Motor neuron (in vitro differentiated cells): Measurements from ENCODE around the gene SLC41A1. TPM values are rescaled to one million over a fixed set of nuclear protein-coding genes. Genes with fewer than 3 reads are reported as not detected.
A peak's percentile ranks its signal among the peaks of the same experiment; 100 is the strongest.

Experiments used
- ATAC-seq, 8 experiments: fragments of 200-7000 bp; cut with Tn5 transposase; replicated peaks in 6 of 8; 2 replicates each; pipeline ENCODE4 v1.8.0; 2021; ENCODE audit warnings: mild to moderate bottlenecking in 8 of 8, moderate library complexity in 8 of 8
- H3K27ac ChIP-seq, 2 donors: fragments of 250-450 bp; sonication (Bioruptor Pico); 2 replicates each; pipeline ENCODE4 v1.9.0; 2021; ENCODE audit warnings: antibody characterized with exemption in 2 of 2, mild to moderate bottlenecking in 2 of 2, moderate library complexity in 1 of 2
- H3K4me1 ChIP-seq, 2 donors: fragments of 250-450 bp; sonication (Bioruptor Pico); replicated peaks in 1 of 2; 2 replicates each; pipeline ENCODE4 v1.6.1; 2021; ENCODE audit warnings: antibody characterized with exemption in 2 of 2, mild to moderate bottlenecking in 2 of 2, moderate library complexity in 1 of 2
- H3K4me3 ChIP-seq, 5 donors: fragments of 250-450 bp; sonication (Bioruptor Pico); 2 replicates each; pipeline ENCODE4 v1.9.0; 2021; ENCODE audit warnings: antibody characterized with exemption in 5 of 5, mild to moderate bottlenecking in 5 of 5, moderate library complexity in 4 of 5
- WGBS, 10 experiments: fragments of 450-650 bp; shearing (Covaris generic); methylation state at CpG; one replicate each; pipeline ENCODE4 v1.0.0; 2022; 5-methylcytosine and 5-hydroxymethylcytosine counted together
- in situ Hi-C, 9 experiments: fragments of 400-800 bp; cut with MboI; loops; one replicate each; pipeline ENCODE4 v1.15.0; 2021; ENCODE audit warnings: low sequenced_read_pairs in 9 of 9, low pct_unique_long_range_greater_than_20kb in 2 of 9; ENCODE audit not compliant: unreplicated experiment in 9 of 9
- total RNA-seq, 8 experiments: library from RNA; unstranded; fragments of 300-600 nt; gene quantifications; 2 replicates each; pipeline versions ENCODE4 v1.2.3 to v1.2.4, GENCODE V29; 2022

The SLC41A1 gene
- total RNA-seq, 8 experiments from 2014 or later = 9.1 to 72.4 (median 16.0) TPM

- ATAC-seq = no peak
- in situ Hi-C loops = loop anchor here in 3 of 9 experiments (10.0 to 25.0 kb wide), 3 partner anchors 121 to 318 kb away; partner anchors contain the start of gene AVPR1B (in 1 of the 3)
These were observed 18.8 kb downstream of the SLC41A1 start for GRCh38 chr1:205794011-205794730.

GRCh38 chr1:205792961-205793673, 19.9 kb downstream of the SLC41A1 start:
- in situ Hi-C loops = loop anchor here in 3 of 9 experiments (10.0 to 25.0 kb wide), 3 partner anchors 122 to 319 kb away; partner anchors contain the start of gene AVPR1B (in 1 of the 3)
- peak in 2 of 8 experiments; percentile 3 to 7 for ATAC-seq
- Histone ChIP-seq H3K4me1 (peaks cover 0 to 12% of the 10 kb centered on the region in 2 donors), H3K27ac (no peak overlapping the region), H3K4me3 (no peak overlapping the region)
- WGBS, 10 experiments = 50 to 87% (median 69%) methylated on average over 1 to 3 of the region's 6 CpGs

More at GRCh38 chr1:205794011-205794730, 18.8 kb downstream of the SLC41A1 start:
- H3K27ac ChIP-seq = no peak overlapping the region
- no peak overlapping the region for H3K4me3 ChIP-seq
- H3K4me1 ChIP-seq = peaks cover 0 to 12% of the 10 kb centered on the region in 2 donors
- WGBS, 10 experiments = 60 to 100% (median 77%) methylated on average over 1 to 5 of the region's 5 CpGs

DNA sequence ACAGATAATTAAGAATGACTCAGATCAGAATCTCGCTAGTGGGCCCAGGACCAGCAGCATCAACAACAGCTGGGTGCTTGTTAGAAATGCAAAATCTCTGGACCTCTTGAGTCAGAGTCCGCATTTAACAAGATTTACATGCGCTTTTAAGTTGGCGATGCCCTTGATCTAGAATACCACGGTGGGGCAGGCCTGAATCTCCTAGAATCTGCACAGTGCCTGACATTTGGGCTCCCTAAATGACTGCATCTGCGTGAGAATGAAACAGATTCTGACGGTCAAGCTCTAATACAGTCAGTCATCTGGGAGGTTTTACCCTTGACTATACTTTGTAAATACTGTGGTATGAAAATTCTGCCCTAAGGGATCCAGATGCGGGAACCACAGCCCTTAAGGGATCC, 20.5 kb downstream of the SLC41A1 start:
- Histone ChIP-seq H3K27ac (no peak overlapping the region), H3K4me1 (peaks cover 0 to 12% of the 10 kb centered on the region in 2 donors), H3K4me3 (no peak overlapping the region)
- ATAC-seq = peak in 3 of 8 experiments; percentile 79 to 84 (median 81)
- in situ Hi-C loops = loop anchor here in 3 of 9 experiments (10.0 to 25.0 kb wide), 3 partner anchors 122 to 320 kb away; partner anchors contain the start of gene AVPR1B (in 1 of the 3)
- WGBS, 10 experiments = 10 to 75% (median 52%) methylated on average over 1 to 8 of the region's 8 CpGs

DNA sequence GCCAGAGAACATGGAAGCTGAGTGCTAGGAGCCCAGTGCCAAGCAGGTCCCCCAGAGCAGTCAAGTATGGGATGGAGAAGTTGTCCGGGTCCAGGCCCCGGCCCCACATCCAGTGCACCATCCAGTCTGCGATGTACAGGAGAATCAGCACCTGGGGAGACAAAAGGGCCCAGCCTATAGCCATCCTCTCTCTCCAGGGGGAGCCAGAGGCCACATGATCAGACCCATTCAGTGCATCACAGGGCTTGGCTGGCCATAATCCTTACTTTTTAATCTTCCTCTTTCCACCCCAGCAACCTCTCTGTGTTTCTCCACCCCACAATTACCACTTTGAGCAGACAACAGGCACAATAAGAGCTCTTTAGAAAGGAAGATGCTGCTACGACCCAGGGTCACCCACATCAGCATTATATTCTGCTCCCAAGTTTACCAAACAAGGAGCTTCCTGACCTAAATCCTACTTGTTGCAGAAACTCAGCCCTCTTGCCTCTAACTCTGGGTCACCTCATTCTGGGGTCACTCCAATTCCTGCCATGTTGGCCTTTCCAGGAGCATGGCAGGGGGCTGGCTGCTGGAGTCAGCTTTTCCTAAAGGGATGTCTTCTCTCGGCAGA, 21.3 kb downstream of the SLC41A1 start:
- Histone ChIP-seq H3K27ac (no peak overlapping the region), H3K4me1 (peaks cover 0 to 12% of the 10 kb centered on the region in 2 donors), H3K4me3 (no peak overlapping the region)
- 20 to 100% (median 60%) methylated on average over 1 to 5 of the region's 5 CpGs; no CpG with 5 or more reads in 1 of the 10 experiments for WGBS, 10 experiments
- ATAC-seq = peak; percentile 54 to 94 (median 90)
- in situ Hi-C loops = loop anchor here in 3 of 9 experiments (10.0 to 25.0 kb wide), 3 partner anchors 123 to 321 kb away; partner anchors contain the start of gene AVPR1B (in 1 of the 3)

DNA sequence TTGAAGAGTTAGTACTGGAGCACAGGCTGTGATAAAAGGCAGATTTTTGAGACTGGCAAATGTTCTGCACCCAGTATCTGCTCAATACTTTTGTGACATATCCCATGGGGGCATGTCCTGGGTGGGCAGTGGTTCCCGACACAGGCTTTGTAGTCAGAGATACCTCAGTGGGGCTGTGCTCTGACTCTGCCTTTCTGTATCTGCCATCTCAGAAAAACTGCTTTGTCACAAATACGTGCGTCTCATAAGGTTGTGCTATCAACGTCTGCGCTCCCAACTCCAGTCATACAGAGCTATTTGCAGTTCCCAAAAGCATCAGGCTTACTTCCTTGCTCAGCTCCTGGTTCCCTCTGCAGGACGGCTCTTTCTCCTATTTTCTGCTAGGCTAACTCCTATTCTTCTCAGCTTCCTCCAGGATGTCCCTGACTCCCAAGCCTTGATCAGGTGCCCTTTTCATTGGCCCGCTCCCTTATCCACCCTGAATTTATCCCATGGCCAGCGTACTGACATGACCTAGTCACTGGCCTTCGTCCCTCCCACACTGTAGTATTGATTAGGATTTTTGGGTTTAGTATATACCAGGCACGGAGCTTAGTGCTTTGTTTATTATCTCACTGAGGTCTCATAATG, 25.6 kb downstream of the SLC41A1 start:
- no peak overlapping the region for H3K27ac ChIP-seq
- in situ Hi-C loops = loop anchor here in 3 of 9 experiments (25.0 kb wide), 2 partner anchors 175 to 325 kb away; partner anchors contain the start of gene AVPR1B (in 1 of the 3)
- no peak for ATAC-seq
- 57 to 100% (median 89%) methylated on average over 1 to 10 of the region's 10 CpGs; no CpG with 5 or more reads in 1 of the 10 experiments for WGBS, 10 experiments
- H3K4me1 ChIP-seq = peaks cover 0 to 8% of the 10 kb centered on the region in 2 donors
- H3K4me3 ChIP-seq = no peak overlapping the region

DNA sequence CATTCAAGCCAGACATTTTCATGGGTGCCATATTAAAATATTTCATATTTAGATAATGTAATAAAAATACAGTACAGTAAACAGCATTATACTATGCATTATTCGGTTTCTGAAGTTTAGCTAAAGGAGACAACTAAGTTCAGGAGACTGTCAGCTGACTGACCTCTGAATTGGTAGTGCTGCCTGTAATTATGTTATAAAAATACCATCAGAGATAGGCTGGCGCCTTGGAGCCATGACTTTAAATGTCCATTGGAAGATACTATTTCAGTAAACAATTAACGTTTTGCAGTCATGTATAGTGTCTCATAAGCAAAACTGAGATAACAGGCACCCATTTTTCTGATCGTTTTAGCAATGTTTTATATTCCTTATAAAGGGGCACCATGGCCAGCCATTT, 26.4 kb downstream of the SLC41A1 start:
- no peak for ATAC-seq
- in situ Hi-C loops = loop anchor here in 3 of 9 experiments (25.0 kb wide), 2 partner anchors 176 to 326 kb away; partner anchors contain the start of gene AVPR1B (in 1 of the 3)
- no peak overlapping the region for H3K27ac ChIP-seq
- WGBS, 10 experiments = 0 to 86% (median 63%) methylated on average over 1 to 4 of the region's 4 CpGs; no CpG with 5 or more reads in 1 of the 10 experiments
- no peaks in the 10 kb centered on the region for H3K4me1 ChIP-seq
- H3K4me3 ChIP-seq = no peak overlapping the region

- in situ Hi-C loops = loop anchor here in 3 of 9 experiments (25.0 kb wide), 2 partner anchors 177 to 327 kb away; partner anchors contain the start of gene AVPR1B (in 1 of the 3)
These were observed 27.6 kb downstream of the SLC41A1 start for GRCh38 chr1:205785446-205785845.

GRCh38 chr1:205783904-205784303, 29.1 kb downstream of the SLC41A1 start:
- ATAC-seq = no peak
- in situ Hi-C loops = loop anchor here in 3 of 9 experiments (25.0 kb wide), 2 partner anchors 178 to 328 kb away; partner anchors contain the start of gene AVPR1B (in 1 of the 3)

More at GRCh38 chr1:205785446-205785845, 27.6 kb downstream of the SLC41A1 start:
- WGBS, 10 experiments = 53 to 100% (median 89%) methylated on average over 4 to 8 of the region's 9 CpGs; no CpG with 5 or more reads in 1 of the 10 experiments
- Histone ChIP-seq H3K4me1 (no peaks in the 10 kb centered on the region), H3K27ac (no peak overlapping the region), H3K4me3 (no peak overlapping the region)
- no peak for ATAC-seq

GRCh38 chr1:205783433-205783795, 29.6 kb downstream of the SLC41A1 start:
- ATAC-seq = no peak
- Histone ChIP-seq H3K4me1 (no peaks in the 10 kb centered on the region), H3K4me3 (no peak overlapping the region), H3K27ac (no peak overlapping the region)
- in situ Hi-C loops = loop anchor here in 3 of 9 experiments (25.0 kb wide), 2 partner anchors 179 to 329 kb away; partner anchors contain the start of gene AVPR1B (in 1 of the 3)

More at GRCh38 chr1:205783904-205784303, 29.1 kb downstream of the SLC41A1 start:
- WGBS, 10 experiments = 53 to 100% (median 92%) methylated on average over 1 to 4 of the region's 4 CpGs; no CpG with 5 or more reads in 5 of the 10 experiments
- H3K27ac ChIP-seq = no peak overlapping the region
- no peaks in the 10 kb centered on the region for H3K4me1 ChIP-seq
- H3K4me3 ChIP-seq = no peak overlapping the region

GRCh38 chr1:205782627-205783432, 30.2 kb downstream of the SLC41A1 start:
- H3K27ac ChIP-seq = no peak overlapping the region
- no peak for ATAC-seq
- WGBS, 10 experiments = 0 to 86% (median 70%) methylated on average over 1 to 4 of the region's 4 CpGs; no CpG with 5 or more reads in 2 of the 10 experiments
- in situ Hi-C loops = loop anchor here in 3 of 9 experiments (25.0 kb wide), 2 partner anchors 179 to 329 kb away; partner anchors contain the start of gene AVPR1B (in 1 of the 3)
- no peaks in the 10 kb centered on the region for H3K4me1 ChIP-seq
- no peak overlapping the region for H3K4me3 ChIP-seq

DNA sequence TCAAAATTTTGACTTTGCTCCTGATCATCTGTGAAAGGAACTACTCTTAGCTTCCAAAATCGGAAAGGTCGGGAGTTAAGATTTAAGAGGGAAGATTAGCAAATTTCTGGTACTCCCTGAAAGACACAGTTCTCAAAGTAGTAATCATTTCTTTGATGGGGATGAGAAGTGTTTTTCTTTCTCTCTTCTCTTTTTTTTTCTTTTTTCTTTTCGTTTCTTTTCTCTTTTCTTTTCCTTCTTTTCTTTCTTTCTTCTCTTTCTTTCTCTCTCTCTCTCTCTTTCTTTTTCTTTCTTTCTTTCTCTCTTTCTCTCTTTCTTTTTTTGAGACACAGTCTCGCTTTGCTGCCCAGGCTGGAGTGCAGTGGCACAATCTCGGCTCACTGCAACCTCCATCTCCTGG, 32.7 kb downstream of the SLC41A1 start:
- H3K4me3 ChIP-seq = no peak overlapping the region
- no peak for ATAC-seq
- no peaks in the 10 kb centered on the region for H3K4me1 ChIP-seq
- WGBS, 10 experiments = 40 to 100% (median 84%) methylated on average over 1 to 5 of the region's 5 CpGs
- no peak overlapping the region for H3K27ac ChIP-seq
- in situ Hi-C loops = loop anchor here in 3 of 9 experiments (25.0 kb wide), 2 partner anchors 182 to 332 kb away; partner anchors contain the start of gene AVPR1B (in 1 of the 3)
